GM18526 (cell line): ENCODE results near the gene PITX1.

Experiments used
- POLR2A ChIP-seq: IDR thresholded peaks from 3 replicates; pipeline ENCODE4 v1.6.1; 2011; ENCODE audit not compliant: insufficient read length; ENCODE audit errors: extremely low read depth

PITX1 gene

GRCh38 chr5:134995850-134996402 is 38.1 kb downstream of the PITX1 start:
- no peak for TF ChIP-seq POLR2A

- no peak for TF ChIP-seq POLR2A
Observed at GRCh38 chr5:134994560-134995156, 39.4 kb downstream of the PITX1 start.

DNA sequence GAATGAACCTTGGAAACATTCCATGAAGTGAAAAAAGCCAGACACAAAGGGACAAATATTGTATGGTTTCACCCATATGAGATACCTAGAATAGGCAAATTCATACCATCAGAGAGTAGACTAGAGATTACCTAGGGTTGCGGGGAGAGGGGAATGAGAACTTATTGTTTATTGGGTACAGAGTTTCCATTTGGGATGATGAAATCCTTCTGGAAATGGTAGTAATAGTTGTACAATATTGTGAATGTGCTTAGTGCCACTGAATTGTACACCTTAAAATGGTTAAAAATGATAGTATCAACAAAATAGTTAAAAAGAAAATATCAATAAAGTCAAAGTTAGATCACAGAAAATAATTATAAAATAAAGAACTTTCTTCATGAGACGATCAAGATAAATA is 40.9 kb downstream of the PITX1 start:
- no peak for TF ChIP-seq POLR2A

GRCh38 chr5:134992148-134992547 is 41.9 kb downstream of the PITX1 start:
- no peak for TF ChIP-seq POLR2A

DNA sequence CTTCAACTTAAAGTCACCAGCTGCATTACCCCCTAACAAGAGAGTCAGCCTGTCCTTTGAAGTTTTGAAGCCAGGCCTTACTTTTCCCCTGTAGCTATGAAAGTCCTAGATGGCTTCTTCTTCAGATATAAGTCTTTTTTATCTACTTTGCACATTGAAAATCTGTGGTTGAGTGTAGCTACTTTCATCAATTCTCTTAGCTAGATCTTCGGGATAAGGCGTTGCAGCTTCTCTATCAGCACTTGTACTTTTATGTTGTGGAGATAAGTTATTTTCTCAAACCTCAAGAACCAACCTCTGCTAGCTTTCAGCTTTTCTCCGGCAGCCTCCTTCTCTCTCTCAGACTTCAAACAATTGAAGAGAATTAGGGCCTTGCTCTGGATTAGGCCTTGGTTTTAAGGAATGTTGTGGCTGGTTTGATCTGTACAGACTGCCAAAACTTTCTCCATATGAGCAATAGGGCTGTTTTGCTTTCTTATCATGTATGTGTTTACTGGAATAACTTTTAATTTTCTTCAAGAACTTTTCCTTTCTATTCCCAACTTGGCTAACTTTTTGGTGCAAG is 44.7 kb downstream of the PITX1 start:
- TF ChIP-seq POLR2A: no peak

DNA sequence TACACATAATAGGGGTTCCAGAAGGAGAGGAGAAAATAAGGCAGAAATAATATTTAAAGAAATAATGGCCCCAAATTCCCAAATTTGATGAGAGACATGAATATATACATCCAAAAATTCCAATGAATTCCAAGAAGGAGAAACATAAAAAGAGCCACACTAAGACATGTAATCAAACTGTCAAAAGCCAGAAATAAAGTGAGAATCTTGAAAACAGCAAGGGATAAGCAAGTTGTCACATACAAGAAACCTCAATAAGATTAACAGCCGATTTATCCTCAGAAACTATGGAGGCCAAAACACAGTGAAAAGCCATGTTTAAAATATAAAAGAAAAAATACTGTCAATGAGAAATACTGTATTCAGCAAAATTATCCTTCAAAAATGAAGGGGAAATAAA is 51.8 kb downstream of the PITX1 start:
- TF ChIP-seq POLR2A: no peak

- TF ChIP-seq POLR2A: no peak
Observed at GRCh38 chr5:134979416-134979815, 54.6 kb downstream of the PITX1 start.
